Tongue (tissue), 2 donors: Measurements from ENCODE around the gene FZD4. TPM values are rescaled to one million over a fixed set of nuclear protein-coding genes. Genes with fewer than 3 reads are reported as not detected.
"Not testable (repeated sequence)": the region's sequence is repeated elsewhere in the genome, so short reads cannot be mapped to it uniquely, and the experiment has no call there.

Experiments used
- DNase-seq: peaks from one replicate; pipeline ENCODE4 v3.0.0-alpha.2; 2015
- total RNA-seq: library from RNA; depleted of rRNA; stranded (reverse); fragments of >200 nt; gene quantifications from one replicate; pipeline ENCODE4 v1.2.3, GENCODE V29; 2014

FZD4 gene
- total RNA-seq, 1 donor from 2014 or later, result 59.5 TPM

GRCh38 chr11:86972734-86973133 is 17.5 kb upstream of the FZD4 start:
- no peak for DNase-seq

DNA sequence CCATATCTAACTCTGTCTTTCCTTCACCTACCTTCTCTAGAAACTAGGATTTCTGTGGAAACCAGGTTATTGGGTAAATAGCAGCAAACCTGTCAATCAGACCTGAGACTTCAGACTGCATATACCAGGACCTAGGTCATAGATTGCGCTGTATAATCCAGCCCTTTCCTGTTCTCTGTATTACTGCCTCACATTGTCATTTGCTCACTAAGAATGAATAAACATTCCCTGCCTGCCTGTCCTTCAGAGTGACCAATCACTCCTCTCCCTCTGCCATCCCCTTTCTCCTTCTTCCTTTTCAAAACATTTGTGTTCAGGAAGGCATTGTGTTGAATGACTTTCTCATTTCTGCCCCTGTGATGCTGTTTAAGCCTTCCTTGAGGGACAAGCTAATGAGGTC is 14.1 kb upstream of the FZD4 start:
- DNase-seq, result no peak

DNA sequence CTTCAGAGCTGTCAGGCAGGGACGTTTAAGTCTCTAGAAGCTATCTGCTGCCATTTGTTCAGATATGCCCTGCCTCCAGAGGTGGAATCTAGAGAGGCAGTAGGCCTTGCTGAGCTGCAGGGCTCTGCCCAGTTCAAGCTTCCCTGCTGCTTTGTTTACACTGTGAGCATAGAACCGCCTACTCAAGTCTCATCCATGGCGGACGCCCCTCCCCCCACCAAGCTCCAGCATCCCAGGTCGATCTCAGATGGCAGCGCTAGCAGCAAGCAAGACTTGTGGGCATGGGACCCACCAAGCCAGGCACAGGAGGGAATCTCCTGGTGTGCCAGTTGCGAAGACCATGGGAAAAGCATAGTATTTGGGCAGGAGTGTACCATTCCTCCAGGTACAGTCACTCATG is 12.4 kb upstream of the FZD4 start:
- DNase-seq, result not testable (repeated sequence)

- DNase-seq, result no peak
These were observed 2.9 kb upstream of the FZD4 start for GRCh38 chr11:86957976-86958646.

DNA sequence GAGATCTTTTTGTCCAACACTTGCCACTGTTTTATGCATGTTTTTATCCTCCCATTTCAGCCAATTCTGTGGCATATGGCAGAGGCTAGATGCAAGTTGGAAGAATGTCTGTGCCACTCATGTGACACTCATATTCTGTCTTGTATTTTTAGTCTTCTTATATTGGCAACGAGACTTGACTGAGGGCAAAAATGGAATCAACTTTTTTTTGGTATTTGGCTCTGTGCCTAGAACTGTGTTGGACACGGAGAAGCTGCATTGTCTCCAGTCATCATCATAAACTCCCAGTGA is 1.7 kb upstream of the FZD4 start:
- no peak for DNase-seq

DNA sequence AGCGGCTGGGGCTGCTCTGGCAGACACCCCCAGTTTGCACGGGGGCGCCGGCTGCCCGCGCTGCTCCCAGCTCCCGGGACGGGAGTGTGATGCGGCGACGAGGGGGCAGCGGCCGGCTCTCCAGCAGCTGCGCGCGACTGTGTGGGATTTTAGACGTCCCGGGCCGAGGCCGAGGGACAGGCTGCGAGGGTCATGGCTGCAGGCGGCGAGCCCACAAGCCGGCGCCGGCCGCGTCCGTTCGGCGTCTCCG is 159 bp downstream of the FZD4 start:
- no peak for DNase-seq

DNA sequence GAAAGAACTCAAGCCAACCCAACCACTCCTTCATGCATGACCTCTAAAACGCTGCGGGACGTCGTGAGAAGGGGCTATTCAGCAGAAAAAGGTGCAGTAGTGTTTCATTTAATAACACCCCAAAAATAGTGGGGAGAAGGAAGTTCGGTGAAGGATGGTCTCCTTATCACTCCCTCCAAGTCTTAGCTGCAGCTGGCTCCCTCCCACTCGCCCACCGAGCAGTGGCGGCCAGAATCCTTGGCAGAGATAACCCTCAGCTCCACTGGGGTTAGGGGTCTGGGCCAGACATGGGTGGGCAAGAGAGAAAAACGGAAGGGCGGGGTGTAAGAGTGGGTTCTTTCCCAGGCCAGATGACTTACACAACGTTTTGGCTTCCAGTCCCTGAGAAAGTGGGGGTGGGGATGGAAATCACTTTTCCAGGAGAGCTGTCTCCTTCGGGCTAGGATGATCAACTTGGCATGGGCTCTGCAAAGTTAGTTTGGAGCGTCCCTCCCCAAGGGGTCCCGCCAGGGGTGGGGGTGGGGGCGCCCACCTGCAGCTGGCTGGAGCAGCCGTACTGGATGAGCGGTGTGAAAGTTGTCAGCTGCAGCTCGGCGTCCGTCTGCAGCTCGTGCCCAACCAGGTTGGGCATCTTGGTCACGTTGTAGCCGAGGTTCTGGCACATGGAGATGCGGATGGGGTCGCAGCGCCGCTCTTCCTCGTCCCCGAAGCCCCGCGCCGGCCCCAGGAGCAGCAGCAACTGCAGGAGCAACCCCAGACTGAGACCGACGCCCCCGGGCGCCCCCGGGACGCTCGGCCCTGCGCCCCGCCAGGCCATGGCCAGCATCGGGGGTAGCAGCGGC is 705 bp downstream of the FZD4 start:
- DNase-seq, result peak; percentile 67

DNA sequence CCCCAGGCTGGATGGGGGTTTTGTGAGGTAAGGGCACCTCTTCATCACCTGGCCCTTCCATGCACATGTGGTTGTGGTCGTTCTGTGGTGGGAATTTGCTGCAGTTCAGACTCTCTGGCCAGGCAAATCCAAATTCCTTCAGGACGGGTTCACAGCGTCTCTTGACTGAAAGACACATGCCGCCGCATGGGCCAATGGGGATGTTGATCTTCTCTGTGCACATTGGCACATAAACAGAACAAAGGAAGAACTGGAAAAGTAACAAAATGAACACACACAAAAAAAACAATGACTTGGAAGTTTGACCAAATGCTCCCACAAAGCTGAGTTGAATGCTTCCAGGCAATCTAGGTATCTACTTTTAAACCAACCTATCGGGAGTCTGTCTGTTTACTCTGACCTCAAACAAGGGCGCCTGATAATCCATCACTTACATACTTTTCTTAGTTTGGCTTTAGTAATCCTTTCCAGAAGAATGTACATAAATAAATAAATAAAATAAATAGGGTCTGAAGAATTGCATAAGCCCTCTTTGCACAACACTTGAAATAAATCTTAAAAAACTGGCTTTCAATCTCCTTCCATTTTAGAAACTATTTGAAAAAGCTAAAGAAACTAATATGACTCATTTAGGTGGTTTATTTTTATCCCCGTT is 2.8 kb downstream of the FZD4 start:
- DNase-seq, result no peak

- no peak for DNase-seq
These were observed 3.5 kb downstream of the FZD4 start for GRCh38 chr11:86951706-86952105.

- no peak for DNase-seq
These were observed 4.6 kb downstream of the FZD4 start for GRCh38 chr11:86950661-86950995.

- DNase-seq, result no peak
These were observed 5.1 kb downstream of the FZD4 start for GRCh38 chr11:86949995-86950660.

- DNase-seq, result no peak
These were observed 6.5 kb downstream of the FZD4 start for GRCh38 chr11:86948733-86949132.

DNA sequence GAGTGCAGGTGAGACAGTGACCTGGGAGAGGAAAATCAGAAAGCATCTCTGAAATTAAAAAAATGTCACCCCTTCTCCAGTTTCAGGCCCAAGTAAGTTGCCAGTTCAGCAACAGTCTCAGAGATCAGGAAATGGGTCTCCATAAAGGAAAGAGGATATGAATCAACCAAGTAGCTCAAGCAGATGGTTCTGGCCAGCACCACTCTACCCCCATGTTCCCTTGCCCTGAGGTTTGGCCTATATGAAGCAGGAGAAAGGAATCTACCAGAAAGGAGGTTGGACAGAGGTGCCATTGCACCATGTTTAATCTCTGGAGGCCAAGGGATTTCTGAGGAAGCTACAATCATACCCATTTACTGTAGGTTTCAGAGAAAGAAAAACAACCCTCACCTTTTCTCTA is 7.7 kb downstream of the FZD4 start:
- DNase-seq, result no peak

- not testable (repeated sequence) for DNase-seq
These were observed 11.7 kb downstream of the FZD4 start for GRCh38 chr11:86943505-86943904.

GRCh38 chr11:86941871-86942599 is 13.2 kb downstream of the FZD4 start:
- DNase-seq, result no peak

DNA sequence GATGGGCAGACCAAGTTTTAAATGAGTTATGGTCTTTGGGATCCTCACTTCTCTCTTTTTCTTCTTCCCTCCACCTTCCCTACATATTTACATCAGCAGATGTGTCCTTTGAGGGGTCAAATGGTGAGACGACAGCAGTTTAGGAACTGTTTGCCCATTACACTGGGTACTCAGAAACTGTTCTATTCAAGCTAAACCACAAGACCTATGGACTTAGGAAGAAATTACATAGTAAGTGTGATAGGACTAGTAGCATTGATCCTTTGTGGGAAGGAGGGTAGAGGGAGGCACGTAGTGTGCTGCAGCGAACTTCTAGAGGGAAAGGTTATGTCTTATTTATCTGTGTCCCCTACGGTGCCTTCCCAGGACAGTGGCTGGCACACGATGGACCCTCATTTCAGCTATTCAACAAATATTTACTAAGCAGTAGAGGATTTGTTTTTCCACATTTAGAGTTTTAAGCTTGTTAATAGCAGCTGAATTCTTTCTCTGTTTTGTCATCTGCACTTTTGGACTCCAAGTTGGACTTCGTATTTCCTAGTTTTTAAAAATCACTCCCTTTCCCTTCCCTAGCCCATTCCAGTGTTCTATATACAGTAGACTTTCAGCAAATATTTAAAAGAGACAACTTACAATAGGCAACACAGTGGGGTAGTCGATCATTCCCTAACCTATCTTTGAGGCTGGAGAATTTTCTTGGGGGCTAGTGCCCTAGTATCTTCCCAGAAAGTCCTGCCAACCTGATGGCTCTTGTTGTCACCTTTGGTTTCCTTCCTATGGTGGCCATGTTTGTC is 13.9 kb downstream of the FZD4 start:
- DNase-seq, result no peak

- DNase-seq, result peak; percentile 86
These were observed 14.9 kb downstream of the FZD4 start for GRCh38 chr11:86940122-86940777.

- DNase-seq, result peak; percentile 89
These were observed 16.0 kb downstream of the FZD4 start for GRCh38 chr11:86938900-86939880.

DNA sequence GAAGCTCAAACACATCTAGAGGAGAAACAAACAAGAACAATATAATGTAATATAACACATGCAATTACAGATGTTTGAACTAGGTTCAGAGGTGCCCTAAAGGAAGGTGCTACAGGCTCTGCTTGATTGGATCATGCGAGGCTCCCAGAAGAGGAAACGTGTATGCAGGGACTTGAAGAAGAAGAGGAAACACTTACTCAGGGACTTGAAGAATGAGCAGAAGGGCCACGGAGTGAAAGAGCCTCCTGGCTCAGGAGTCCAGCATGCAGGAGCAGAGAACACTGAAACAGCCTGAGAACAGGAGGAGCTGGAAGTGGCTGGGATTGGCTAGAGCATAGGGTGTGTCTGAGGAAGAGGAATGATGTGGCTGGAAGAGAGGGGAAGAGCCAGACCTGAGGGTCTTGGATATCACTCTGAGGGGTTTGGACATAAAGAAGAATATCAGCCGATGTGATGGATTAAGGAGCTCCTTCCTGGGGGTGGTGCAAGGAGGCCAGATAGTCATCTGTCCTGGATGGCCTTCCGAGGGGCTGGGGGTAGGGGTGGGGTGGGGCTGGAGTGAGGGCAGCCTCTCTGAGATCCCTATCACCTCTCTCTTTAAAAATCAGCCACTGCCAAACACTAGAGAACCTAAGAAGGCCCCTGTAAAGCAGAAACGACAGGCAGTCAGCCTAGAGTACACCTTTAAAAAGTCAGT is 16.8 kb downstream of the FZD4 start:
- DNase-seq, result no peak
